ENCODE results near the gene MYO9B.
A peak's percentile ranks its signal among the peaks of the same experiment; 100 is the strongest.

MYO9B gene

GRCh38 chr19:17244618-17245534 is 169.3 kb downstream of the MYO9B start:
- H3K4me3 ChIP-seq (ENCODE audit: low read length), result peak overlapping the region; percentile 91
- H3K27ac ChIP-seq (ENCODE audit: low read length), result no peak overlapping the region
- H3K36me3 ChIP-seq (ENCODE audit: insufficient read depth, low read depth, low read length), result peaks cover 16% of the 10 kb centered on the region
- no peaks in the 10 kb centered on the region for H3K9me3 ChIP-seq (ENCODE audit: insufficient read depth, low read depth, low read length)
- peak overlapping the region; percentile 82; the same call in 1 of the 2 replicates for H3K9ac ChIP-seq (ENCODE audit: low read depth, low read length)
- no peaks in the 10 kb centered on the region for H3K27me3 ChIP-seq (ENCODE audit: insufficient read depth, low read length)
- H3K4me1 ChIP-seq (ENCODE audit: insufficient read depth, low read length), result peaks cover 23% of the 10 kb centered on the region; the same call in 1 of the 2 replicates

- peaks cover 23% of the 10 kb centered on the region; the same call in 1 of the 2 replicates for H3K4me1 ChIP-seq (ENCODE audit: insufficient read depth, low read length)
- peak within 1 kb of the TSS; percentile 92 for H3K27ac ChIP-seq (ENCODE audit: low read length)
These were observed 170.0 kb downstream of the MYO9B start, which contains the start of gene NR2F6 for GRCh38 chr19:17245535-17245984. Gene NR2F6, minus strand, starts transcription at chr19:17245919. Its CDS starts 699 bp downstream, at chr19:17245220.

GRCh38 chr19:17246681-17247425 is 171.3 kb downstream of the MYO9B start:
- Histone ChIP-seq H3K27ac (ENCODE audit: low read length) (peak overlapping the region; percentile 92), H3K9ac (ENCODE audit: low read depth, low read length) (peak overlapping the region; percentile 88; the same call in 1 of the 2 replicates), H3K36me3 (ENCODE audit: insufficient read depth, low read depth, low read length) (no peaks in the 10 kb centered on the region), H3K9me3 (ENCODE audit: insufficient read depth, low read depth, low read length) (no peaks in the 10 kb centered on the region), H3K27me3 (ENCODE audit: insufficient read depth, low read length) (no peaks in the 10 kb centered on the region), H3K4me3 (ENCODE audit: low read length) (peak overlapping the region; percentile 72; the same call in 1 of the 2 replicates), H3K4me1 (ENCODE audit: insufficient read depth, low read length) (peaks cover 23% of the 10 kb centered on the region; the same call in 1 of the 2 replicates)

More at GRCh38 chr19:17245535-17245984, 170.0 kb downstream of the MYO9B start, which contains the start of gene NR2F6:
- Histone ChIP-seq H3K9ac (ENCODE audit: low read depth, low read length) (peak within 1 kb of the TSS; percentile 88), H3K9me3 (ENCODE audit: insufficient read depth, low read depth, low read length) (no peaks in the 10 kb centered on the region), H3K4me3 (ENCODE audit: low read length) (peak within 1 kb of the TSS; percentile 91), H3K27me3 (ENCODE audit: insufficient read depth, low read length) (no peaks in the 10 kb centered on the region), H3K36me3 (ENCODE audit: insufficient read depth, low read depth, low read length) (peaks cover 9% of the 10 kb centered on the region)

DNA sequence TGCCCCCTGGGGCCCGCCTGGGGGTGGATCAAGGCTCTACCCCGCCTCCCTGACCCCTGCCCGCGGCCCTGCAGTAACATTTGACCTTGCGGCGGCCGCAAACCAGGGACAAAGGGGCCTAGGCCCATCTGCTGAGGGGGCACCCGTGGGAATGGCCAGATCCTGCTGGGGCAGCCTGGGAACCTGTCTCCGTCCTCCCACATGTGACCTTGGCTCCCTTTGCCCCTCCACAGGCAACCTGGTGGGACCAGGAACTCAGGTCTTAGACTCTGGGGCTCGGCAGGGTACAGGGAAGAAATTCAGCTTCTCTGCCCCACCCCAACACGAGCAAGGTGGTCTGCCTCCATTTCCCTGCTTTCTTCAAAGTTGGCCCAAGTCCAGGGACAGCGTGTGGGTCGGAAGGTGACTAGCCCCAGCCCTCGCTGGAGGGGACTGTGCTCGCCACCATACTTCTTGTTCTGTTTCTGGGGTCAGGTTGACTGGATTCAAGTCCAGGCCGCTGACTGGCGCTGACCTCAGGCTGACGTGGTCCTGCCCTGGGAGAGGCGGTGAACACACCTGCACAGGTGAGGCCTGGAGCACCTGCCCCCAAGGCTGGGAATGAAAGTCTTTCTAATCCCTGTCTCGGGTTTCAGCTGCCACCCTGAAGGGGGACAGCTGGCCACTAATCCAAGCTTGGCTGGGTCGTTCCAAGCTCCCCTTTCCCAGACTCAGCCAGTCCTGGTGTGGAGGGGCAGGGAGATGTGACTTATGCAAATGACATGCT is 172.6 kb downstream of the MYO9B start:
- Histone ChIP-seq H3K4me1 (ENCODE audit: insufficient read depth, low read length) (peaks cover 20% of the 10 kb centered on the region; the same call in 1 of the 2 replicates), H3K9ac (ENCODE audit: low read depth, low read length) (peak overlapping the region; percentile 64; the same call in 1 of the 2 replicates), H3K27ac (ENCODE audit: low read length) (peak overlapping the region; percentile 62), H3K27me3 (ENCODE audit: insufficient read depth, low read length) (no peaks in the 10 kb centered on the region), H3K4me3 (ENCODE audit: low read length) (peak overlapping the region; percentile 36; the same call in 1 of the 2 replicates), H3K9me3 (ENCODE audit: insufficient read depth, low read depth, low read length) (no peaks in the 10 kb centered on the region), H3K36me3 (ENCODE audit: insufficient read depth, low read depth, low read length) (no peaks in the 10 kb centered on the region)

DNA sequence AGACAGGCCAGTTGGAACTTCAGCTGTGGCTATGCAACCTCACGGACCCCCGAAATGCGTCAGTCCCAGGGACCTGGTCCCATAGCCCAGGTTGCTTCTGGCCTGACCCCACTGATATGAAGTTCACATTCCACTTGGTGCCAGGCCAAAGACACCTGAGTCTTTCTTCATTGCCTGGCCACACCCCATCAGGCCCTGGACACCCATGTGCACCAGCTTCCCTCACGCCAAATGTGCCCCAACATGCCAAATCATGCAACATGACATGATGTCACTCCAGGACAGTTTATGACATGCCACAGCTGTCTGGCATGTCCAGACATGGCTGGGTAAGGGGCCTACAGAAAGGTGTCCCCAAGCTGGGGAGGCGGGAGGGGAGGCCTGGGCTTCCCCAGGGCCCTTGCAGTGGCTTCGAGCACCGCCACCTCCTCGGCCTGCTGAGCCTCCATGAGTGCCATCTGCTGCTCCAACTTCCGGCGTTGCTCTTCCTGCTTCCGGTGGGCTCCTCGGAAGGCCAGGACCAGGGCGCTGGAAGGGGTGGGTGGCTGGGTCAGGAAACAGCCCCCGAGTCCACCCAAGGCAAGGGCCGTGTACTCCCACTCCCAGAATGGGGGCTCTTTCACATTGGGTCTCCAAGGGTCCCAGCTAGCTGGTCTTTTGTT is 174.4 kb downstream of the MYO9B start:
- no peaks in the 10 kb centered on the region for H3K9me3 ChIP-seq (ENCODE audit: insufficient read depth, low read depth, low read length)
- H3K4me1 ChIP-seq (ENCODE audit: insufficient read depth, low read length), result peaks cover 20% of the 10 kb centered on the region; the same call in 1 of the 2 replicates
- H3K4me3 ChIP-seq (ENCODE audit: low read length), result no peak overlapping the region
- 0 out of 2 replicates have a peak, but pooled peaks cover 4% of the 10 kb centered on the region for H3K36me3 ChIP-seq (ENCODE audit: insufficient read depth, low read depth, low read length)
- no peak overlapping the region for H3K9ac ChIP-seq (ENCODE audit: low read depth, low read length)
- no peak overlapping the region for H3K27ac ChIP-seq (ENCODE audit: low read length)
- H3K27me3 ChIP-seq (ENCODE audit: insufficient read depth, low read length), result no peaks in the 10 kb centered on the region

- H3K27ac ChIP-seq (ENCODE audit: low read length), result no peak overlapping the region
- H3K9ac ChIP-seq (ENCODE audit: low read depth, low read length), result no peak overlapping the region
- no peaks in the 10 kb centered on the region for H3K9me3 ChIP-seq (ENCODE audit: insufficient read depth, low read depth, low read length)
- no peaks in the 10 kb centered on the region for H3K4me1 ChIP-seq (ENCODE audit: insufficient read depth, low read length)
- H3K27me3 ChIP-seq (ENCODE audit: insufficient read depth, low read length), result no peaks in the 10 kb centered on the region
- H3K36me3 ChIP-seq (ENCODE audit: insufficient read depth, low read depth, low read length), result peaks cover 10% of the 10 kb centered on the region; the same call in 1 of the 2 replicates
- no peak overlapping the region for H3K4me3 ChIP-seq (ENCODE audit: low read length)
These were observed 179.1 kb downstream of the MYO9B start for GRCh38 chr19:17254636-17255035.

- Histone ChIP-seq H3K9me3 (ENCODE audit: insufficient read depth, low read depth, low read length) (no peaks in the 10 kb centered on the region), H3K4me3 (ENCODE audit: low read length) (no peak overlapping the region), H3K36me3 (ENCODE audit: insufficient read depth, low read depth, low read length) (peaks cover 10% of the 10 kb centered on the region; the same call in 1 of the 2 replicates), H3K27ac (ENCODE audit: low read length) (no peak overlapping the region), H3K4me1 (ENCODE audit: insufficient read depth, low read length) (no peaks in the 10 kb centered on the region), H3K27me3 (ENCODE audit: insufficient read depth, low read length) (no peaks in the 10 kb centered on the region), H3K9ac (ENCODE audit: low read depth, low read length) (no peak overlapping the region)
These were observed 179.6 kb downstream of the MYO9B start for GRCh38 chr19:17255150-17255621.

DNA sequence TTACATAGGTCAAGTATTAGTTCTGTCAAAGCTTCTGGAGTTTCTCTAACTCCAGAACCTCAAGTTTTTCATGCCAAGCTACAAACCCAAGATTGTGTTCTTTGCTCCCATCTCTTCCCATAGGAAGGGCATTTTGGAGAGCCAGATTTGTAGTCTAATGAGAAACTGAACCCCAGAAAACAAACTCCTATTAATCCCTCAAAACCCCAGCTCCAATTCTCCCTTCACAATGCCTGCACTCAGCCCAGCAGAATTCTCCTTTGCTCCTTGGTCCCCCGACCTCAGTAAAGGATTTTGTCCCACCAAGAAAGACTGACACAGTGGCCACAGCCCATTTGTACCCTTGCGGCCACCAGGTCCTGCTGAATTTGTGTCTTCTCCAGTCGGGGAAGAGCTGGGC is 180.6 kb downstream of the MYO9B start:
- H3K27me3 ChIP-seq (ENCODE audit: insufficient read depth, low read length), result no peaks in the 10 kb centered on the region
- H3K9me3 ChIP-seq (ENCODE audit: insufficient read depth, low read depth, low read length), result no peaks in the 10 kb centered on the region
- H3K4me1 ChIP-seq (ENCODE audit: insufficient read depth, low read length), result no peaks in the 10 kb centered on the region
- H3K4me3 ChIP-seq (ENCODE audit: low read length), result no peak overlapping the region
- H3K27ac ChIP-seq (ENCODE audit: low read length), result no peak overlapping the region
- no peak overlapping the region for H3K9ac ChIP-seq (ENCODE audit: low read depth, low read length)
- peaks cover 10% of the 10 kb centered on the region; the same call in 1 of the 2 replicates for H3K36me3 ChIP-seq (ENCODE audit: insufficient read depth, low read depth, low read length)

GRCh38 chr19:17259118-17259780 is 183.7 kb downstream of the MYO9B start:
- Histone ChIP-seq H3K9me3 (ENCODE audit: insufficient read depth, low read depth, low read length) (no peaks in the 10 kb centered on the region), H3K9ac (ENCODE audit: low read depth, low read length) (no peak overlapping the region), H3K4me3 (ENCODE audit: low read length) (no peak overlapping the region), H3K36me3 (ENCODE audit: insufficient read depth, low read depth, low read length) (peaks cover 10% of the 10 kb centered on the region; the same call in 1 of the 2 replicates), H3K27me3 (ENCODE audit: insufficient read depth, low read length) (no peaks in the 10 kb centered on the region), H3K4me1 (ENCODE audit: insufficient read depth, low read length) (peaks cover 2% of the 10 kb centered on the region; the same call in 1 of the 2 replicates), H3K27ac (ENCODE audit: low read length) (no peak overlapping the region)

DNA sequence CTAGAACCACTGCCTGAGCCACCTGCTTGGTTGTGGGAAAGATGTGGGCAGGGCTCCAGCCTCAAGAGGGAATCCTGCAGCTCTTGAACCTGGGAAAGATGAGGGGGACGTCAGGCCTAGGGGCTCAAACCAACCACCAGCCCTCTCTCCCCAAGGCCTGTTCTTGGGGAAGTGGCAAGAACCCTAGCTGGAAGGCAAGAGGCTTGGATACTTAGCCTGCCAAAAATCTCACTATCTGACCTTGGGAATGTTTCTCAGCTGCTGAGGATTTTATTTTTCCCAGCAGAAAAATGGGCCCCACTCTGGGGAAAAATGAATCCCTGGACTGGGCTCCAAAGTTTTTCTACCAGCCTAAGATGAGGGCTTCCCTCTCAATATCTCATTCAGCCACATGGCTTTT is 184.4 kb downstream of the MYO9B start:
- Histone ChIP-seq H3K4me1 (ENCODE audit: insufficient read depth, low read length) (peaks cover 4% of the 10 kb centered on the region; the same call in 1 of the 2 replicates), H3K9ac (ENCODE audit: low read depth, low read length) (no peak overlapping the region), H3K9me3 (ENCODE audit: insufficient read depth, low read depth, low read length) (no peaks in the 10 kb centered on the region), H3K4me3 (ENCODE audit: low read length) (no peak overlapping the region), H3K36me3 (ENCODE audit: insufficient read depth, low read depth, low read length) (peaks cover 6% of the 10 kb centered on the region; the same call in 1 of the 2 replicates), H3K27me3 (ENCODE audit: insufficient read depth, low read length) (no peaks in the 10 kb centered on the region), H3K27ac (ENCODE audit: low read length) (no peak overlapping the region)

Data from iPS-20b (cell line).